A549 (cell line): Measurements from ENCODE around the gene MAP7D1. TPM values are rescaled to one million over a fixed set of nuclear protein-coding genes. Genes with fewer than 3 reads are reported as not detected.

Source experiments
- ATAC-seq, 2 experiments: fragments of 200-7000 bp in 1 of 2; fragments of >200 bp in 1 of 2; cut with Nextera tagmentation in 1 of 2; cut with Tn5 transposase in 1 of 2; 3 replicates each; pipeline versions ENCODE4 v1.8.0 to v1.9.1; 2018 to 2020; ENCODE audit warnings: mild to moderate bottlenecking in 1 of 2, moderate library complexity in 1 of 2
- CTCF ChIA-PET: fragments of 300-600 bp; sonication (Branson Sonifier 250); formaldehyde crosslinking; extraction: SDS; loops from one replicate; lab custom pipeline; 2021; ENCODE audit warnings: antibody characterized with exemption, inconsistent platforms; lab: Yijun Ruan, JAX
- POLR2A ChIA-PET: fragments of 350-600 bp; formaldehyde crosslinking; extraction: SDS; loops from one replicate; lab custom pipeline; 2021; ENCODE audit warnings: antibody characterized with exemption, inconsistent platforms; lab: Yijun Ruan, JAX
- DNase-seq, 2 experiments: peaks; one replicate each; pipeline versions ENCODE4 v3.0.0 to v3.0.0-alpha.2; 2011 to 2016; ENCODE audit warnings: low read depth in 1 of 2, low spot score in 1 of 2
- FAIRE-seq: peaks from 2 replicates; lab custom pipeline; 2011; peaks lifted over from hg19 to GRCh38; lab: Jason Lieb, UNC
- H3K27ac ChIP-seq, 2 experiments: fragments of >200 bp; sonication (Bioruptor Twin); formaldehyde crosslinking; 3 replicates each; pipeline ENCODE4 v1.5.1; 2016 to 2017
- H3K4me1 ChIP-seq: fragments of >200 bp; sonication (Bioruptor Twin); formaldehyde crosslinking; 3 replicates; pipeline ENCODE4 v1.6.1; 2016
- H3K4me2 ChIP-seq: fragments of >200 bp; sonication (Bioruptor Twin); formaldehyde crosslinking; 3 replicates; pipeline ENCODE4 v1.6.1; 2016
- H3K4me3 ChIP-seq: fragments of >200 bp; sonication (Bioruptor Twin); formaldehyde crosslinking; 3 replicates; pipeline ENCODE4 v1.5.1; 2016
- H3K9me3 ChIP-seq: fragments of >200 bp; sonication (Bioruptor Twin); formaldehyde crosslinking; 3 replicates; pipeline ENCODE4 v1.6.1; 2016
- CHD2 ChIP-seq: fragments of 150-350 bp; IDR thresholded peaks from 2 replicates; pipeline ENCODE4 v1.6.1; 2014; ENCODE audit warnings: low read length; ENCODE audit not compliant: partially characterized antibody
- CTCF ChIP-seq: fragments of >200 bp; sonication (Bioruptor Twin); formaldehyde crosslinking; IDR thresholded peaks from 3 replicates; pipeline ENCODE4 v1.5.1; 2016
- EHF ChIP-seq: fragments of 250-450 bp; sonication (Bioruptor Pico); IDR thresholded peaks from 2 replicates; pipeline ENCODE4 v1.5.0; 2020; ENCODE audit warnings: mild to moderate bottlenecking
- EHMT2 ChIP-seq: fragments of 200-600 bp; sonication (generic); IDR thresholded peaks from 2 replicates; pipeline ENCODE4 v1.6.1; 2016; ENCODE audit warnings: antibody characterized with exemption, low read depth, mild to moderate bottlenecking, moderate library complexity
- EP300 ChIP-seq, 2 experiments: fragments of >200 bp; sonication (Bioruptor Twin); formaldehyde crosslinking; IDR thresholded peaks; 2 replicates in 1 of 2; 3 replicates in 1 of 2; pipeline ENCODE4 v1.6.1; 2016 to 2017
- FOSL2 ChIP-seq, 2 experiments: fragments of 450-650 bp in 1 of 2; fragments of >200 bp in 1 of 2; sonication (Bioruptor Twin) in 1 of 2; formaldehyde crosslinking; IDR thresholded peaks; 2 replicates each; pipeline versions ENCODE4 v1.5.0 to v1.6.1; 2016 to 2020; ENCODE audit warnings: mild to moderate bottlenecking in 1 of 2, moderate library complexity in 1 of 2
- GATA3 ChIP-seq: IDR thresholded peaks from 2 replicates; pipeline ENCODE4 v1.6.1; 2012; ENCODE audit warnings: borderline replicate concordance
- HEYL ChIP-seq: fragments of 250-450 bp; sonication (Bioruptor Pico); IDR thresholded peaks from 2 replicates; pipeline ENCODE4 v1.8.0; 2021; ENCODE audit warnings: mild to moderate bottlenecking, moderate library complexity
- HOXA7 ChIP-seq: fragments of 250-450 bp; sonication (Bioruptor Pico); IDR thresholded peaks from 2 replicates; pipeline ENCODE4 v1.5.0; 2020; ENCODE audit warnings: mild to moderate bottlenecking, moderate library complexity
- JUN ChIP-seq, 2 experiments: fragments of >200 bp; sonication (Bioruptor Twin); formaldehyde crosslinking; IDR thresholded peaks; 2 replicates in 1 of 2; 3 replicates in 1 of 2; pipeline ENCODE4 v1.6.1; 2016 to 2017
- KDM5A ChIP-seq: fragments of 200-600 bp; sonication (generic); IDR thresholded peaks from 2 replicates; pipeline ENCODE4 v1.6.1; 2016; ENCODE audit warnings: antibody characterized with exemption, mild to moderate bottlenecking
- MAX ChIP-seq: IDR thresholded peaks from 2 replicates; pipeline ENCODE4 v1.6.1; 2012
- MYC ChIP-seq: IDR thresholded peaks from 2 replicates; pipeline ENCODE4 v1.6.1; 2012; ENCODE audit warnings: mild to moderate bottlenecking, inconsistent platforms, low read length, improper control_type of control experiment, borderline replicate concordance
- PBX3 ChIP-seq: IDR thresholded peaks from 2 replicates; pipeline ENCODE4 v1.6.1; 2012
- POLR2A ChIP-seq: IDR thresholded peaks from 2 replicates; pipeline ENCODE4 v1.6.1; 2012; ENCODE audit warnings: mild to moderate bottlenecking, low read length
- RAD21 ChIP-seq, 2 experiments: fragments of >200 bp in 1 of 2; sonication (Bioruptor Twin) in 1 of 2; formaldehyde crosslinking in 1 of 2; IDR thresholded peaks in 1 of 2; conservative IDR thresholded peaks in 1 of 2; 2 replicates in 1 of 2; 3 replicates in 1 of 2; pipeline ENCODE4 v1.6.1; 2012 to 2018; ENCODE audit warnings: inconsistent platforms in 1 of 2
- RARB ChIP-seq: fragments of 250-450 bp; sonication (Bioruptor Pico); IDR thresholded peaks from 2 replicates; pipeline ENCODE4 v1.8.0; 2021; ENCODE audit warnings: mild to moderate bottlenecking, moderate library complexity
- RCOR1 ChIP-seq: fragments of 150-350 bp; IDR thresholded peaks from 2 replicates; pipeline ENCODE4 v1.6.1; 2014; ENCODE audit warnings: antibody characterized with exemption, low read length, low read depth
- REST ChIP-seq: fragments of 200-600 bp; sonication (generic); IDR thresholded peaks from 2 replicates; pipeline ENCODE4 v1.6.1; 2016; ENCODE audit warnings: antibody characterized with exemption, mild to moderate bottlenecking, moderate library complexity
- RFX5 ChIP-seq: fragments of 450-650 bp; IDR thresholded peaks from 2 replicates; pipeline ENCODE4 v1.7.1; 2014; ENCODE audit warnings: antibody characterized with exemption, mild to moderate bottlenecking, moderate library complexity
- SMC3 ChIP-seq: fragments of >200 bp; sonication (Bioruptor Twin); formaldehyde crosslinking; IDR thresholded peaks from 3 replicates; pipeline ENCODE4 v1.6.1; 2018; ENCODE audit warnings: inconsistent platforms
- SREBF2 ChIP-seq: fragments of 450-650 bp; IDR thresholded peaks from 2 replicates; pipeline ENCODE4 v1.6.1; 2014; ENCODE audit warnings: mild to moderate bottlenecking, moderate library complexity
- TFCP2L1 ChIP-seq: fragments of 250-450 bp; sonication (Bioruptor Pico); IDR thresholded peaks from 2 replicates; pipeline ENCODE4 v1.5.0; 2021; ENCODE audit warnings: mild to moderate bottlenecking
- ZFP36 ChIP-seq: fragments of 450-650 bp; IDR thresholded peaks from 2 replicates; pipeline ENCODE4 v1.6.1; 2014; ENCODE audit warnings: borderline replicate concordance; ENCODE audit not compliant: partially characterized antibody
- ZNF302 ChIP-seq: fragments of 250-450 bp; sonication (Bioruptor Pico); IDR thresholded peaks from 2 replicates; pipeline ENCODE4 v1.9.0; 2021; ENCODE audit warnings: inconsistent platforms, mild to moderate bottlenecking, moderate library complexity
- ZSCAN20 ChIP-seq: fragments of 250-450 bp; sonication (Bioruptor Pico); IDR thresholded peaks from 2 replicates; pipeline ENCODE4 v1.8.0; 2022; ENCODE audit warnings: mild to moderate bottlenecking, moderate library complexity
- WGBS: methylation state at CpG from one replicate; pipeline ENCODE4 v1.1.6; 2017; ENCODE audit errors: missing lambda C conversion rate; 5-methylcytosine and 5-hydroxymethylcytosine counted together
- polyA plus RNA-seq, 4 experiments: library from polyadenylated mRNA; depleted of rRNA in 3 of 4; stranded (reverse); fragments of >200 nt; fragmentation: RNase III in 1 of 4; extraction: RNeasy Plus Mini Kit Qiagen cat#74134 plus additional on column Dnase treatment in 1 of 4; gene quantifications; 2 replicates in 3 of 4; 3 replicates in 1 of 4; pipeline ENCODE4 v1.2.3, GENCODE V29; 2011 to 2017
- TF ChIP-seq, protein P1 (sequence below): fragments of 450-650 bp; IDR thresholded peaks from 2 replicates; pipeline ENCODE4 v1.6.1; 2014; ENCODE audit warnings: antibody characterized with exemption

The MAP7D1 gene
- polyA plus RNA-seq, 2 of the 4 experiments (the other 2 are of a cell fraction), result 16.4 to 74.9 TPM

DNA sequence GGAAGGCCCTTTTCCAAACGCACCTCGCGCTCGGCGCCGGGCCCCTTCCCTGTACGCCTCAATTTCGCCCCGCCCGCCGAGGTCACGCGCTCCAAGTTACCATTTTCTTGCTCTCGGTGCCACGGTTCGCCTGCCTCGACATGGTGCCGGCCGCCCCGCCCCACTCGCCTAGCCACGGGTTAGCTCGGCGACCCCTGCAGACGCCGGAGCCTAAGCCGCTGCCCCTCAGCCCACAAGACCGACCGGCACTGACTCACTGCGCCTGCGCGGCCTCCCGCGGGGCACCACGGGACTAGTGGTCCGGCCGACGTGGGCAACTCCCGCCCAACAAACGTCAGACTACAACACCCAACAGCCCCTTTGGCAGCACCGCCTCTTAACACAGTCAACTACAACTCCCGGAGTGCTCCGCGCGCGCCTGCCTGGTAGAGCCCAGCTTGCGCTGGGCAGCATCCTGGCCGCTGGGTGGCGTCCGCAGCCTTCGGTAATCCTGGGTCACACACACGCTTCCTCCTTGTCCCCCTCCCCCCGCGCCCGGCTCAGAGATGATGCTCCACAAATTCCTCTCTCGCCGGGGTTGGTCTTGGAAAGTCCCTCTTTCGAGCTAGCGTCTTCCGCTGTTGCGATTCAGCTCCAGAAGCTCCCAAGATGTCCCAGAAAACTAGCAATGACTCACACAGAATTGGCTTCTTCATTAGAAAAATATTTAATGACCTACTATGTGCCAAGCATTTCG is 6.6 kb upstream of the MAP7D1 start, which contains the start of gene TRAPPC3:
Gene TRAPPC3, minus strand, starts transcription at position 250 of the 736 bp plus-strand sequence. Its CDS starts 108 bp downstream, at position 142.
- peak; percentile 87 to 91 for ATAC-seq
- no peak for FAIRE-seq
- Histone ChIP-seq H3K4me2 (peak within 1 kb of the TSS; percentile 93), H3K4me1 (peaks cover 31% of the 10 kb centered on the region), H3K27ac (peak within 1 kb of the TSS; percentile 98), H3K9me3 (no peaks in the 10 kb centered on the region), H3K4me3 (peak within 1 kb of the TSS; percentile 59)
- CTCF ChIA-PET, result interaction anchor here (0.6 to 5.2 kb wide), 68 partner anchors 11 to 1305 kb away, joined by 3 to 114 read pairs (median 5); partner anchors contain the start of genes EVA1B, OSCP1 and THRAP3
- 0% methylated on average over 16 of the region's 62 CpGs for WGBS
- POLR2A ChIA-PET, result interaction anchor here (0.5 to 3.4 kb wide), 13 partner anchors 11 to 315 kb away, joined by 3 to 23 read pairs (median 5); partner anchors contain the start of genes LSM10, MRPS15, SH3D21 and THRAP3
- peak; percentile 94 to 99 for TF ChIP-seq RAD21 (conservative IDR thresholded peaks at IDR 0.05 in 1 of 2, IDR thresholded peaks at IDR 0.05 in 1 of 2)
- no peak for TF ChIP-seq ZFP36
- TF ChIP-seq REST, result no peak
- TF ChIP-seq EHMT2, result no peak
- TF ChIP-seq ZNF302, result no peak
- TF ChIP-seq, protein P1, sequence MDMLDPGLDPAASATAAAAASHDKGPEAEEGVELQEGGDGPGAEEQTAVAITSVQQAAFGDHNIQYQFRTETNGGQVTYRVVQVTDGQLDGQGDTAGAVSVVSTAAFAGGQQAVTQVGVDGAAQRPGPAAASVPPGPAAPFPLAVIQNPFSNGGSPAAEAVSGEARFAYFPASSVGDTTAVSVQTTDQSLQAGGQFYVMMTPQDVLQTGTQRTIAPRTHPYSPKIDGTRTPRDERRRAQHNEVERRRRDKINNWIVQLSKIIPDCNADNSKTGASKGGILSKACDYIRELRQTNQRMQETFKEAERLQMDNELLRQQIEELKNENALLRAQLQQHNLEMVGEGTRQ, result peak; percentile 61; the same call in 1 of the 2 replicates
- TF ChIP-seq CTCF, result peak; percentile 86
- TF ChIP-seq CHD2, result peak; percentile 28
- TF ChIP-seq SMC3, result peak; percentile 95
- TF ChIP-seq FOSL2 (IDR thresholded peaks at IDR 0.05), result no peak
- TF ChIP-seq FOSL2 (CRISPR knock-in tag; IDR thresholded peaks at IDR 0.05), result peak; percentile 85
- no peak for TF ChIP-seq HEYL
- TF ChIP-seq EHF (CRISPR knock-in tag), result no peak
- 0 out of 2 replicates have a peak, but pooled peaks have one; percentile 47 for TF ChIP-seq MYC
- TF ChIP-seq RARB, result no peak
- peak; percentile 82 for TF ChIP-seq POLR2A
- TF ChIP-seq EP300 (IDR thresholded peaks at IDR 0.05), result 0 out of 5 replicates have a peak, but pooled peaks of 1 of the 2 experiments have one; percentile 27
- TF ChIP-seq MAX, result peak; percentile 81
- TF ChIP-seq ZSCAN20, result no peak
- TF ChIP-seq PBX3, result no peak
- TF ChIP-seq JUN (IDR thresholded peaks at IDR 0.05), result peak in 1 of 2 experiments; percentile 68; a peak in 3 of 5 replicates
- TF ChIP-seq RCOR1, result no peak
- TF ChIP-seq SREBF2, result no peak
- TF ChIP-seq GATA3, result no peak; the same call in 1 of the 2 replicates
- TF ChIP-seq TFCP2L1 (CRISPR knock-in tag), result no peak
- no peak for TF ChIP-seq HOXA7 (CRISPR knock-in tag)
- TF ChIP-seq KDM5A, result no peak
- TF ChIP-seq RFX5, result no peak
- peak; percentile 95 to 99 for DNase-seq
